HCT116 (cell line): ENCODE results near the gene SH3BP4. TPM values are rescaled to one million over a fixed set of nuclear protein-coding genes. Genes with fewer than 3 reads are reported as not detected.

Experiments used
- ATAC-seq: fragments of 200-7000 bp; cut with Tn5 transposase; 2 replicates; pipeline ENCODE4 v1.9.1; 2020; ENCODE audit warnings: mild to moderate bottlenecking, moderate library complexity
- BruUV-seq: library from RNA; stranded (reverse); fragments of 400-500 nt; replicated peaks from 2 replicates; lab custom pipeline; 2021; lab: Mats Ljungman, UMichigan
- CTCF ChIA-PET: fragments of 300-600 bp; sonication (Branson Sonifier 250); formaldehyde crosslinking; loops from one replicate; lab custom pipeline; 2021; ENCODE audit warnings: antibody characterized with exemption; lab: Charles Lee
- POLR2A ChIA-PET: fragments of 300-600, 350-600 bp; sonication (Branson Sonifier 250); formaldehyde crosslinking; loops from one replicate; lab custom pipeline; 2021; ENCODE audit warnings: antibody characterized with exemption; lab: Charles Lee
- RAD21 ChIA-PET, 2 experiments: fragments of 300-600 bp; sonication (Branson Sonifier 250); formaldehyde crosslinking; loops; one replicate each; lab custom pipeline; 2023; ENCODE audit warnings: low total read pairs in 2 of 2; ENCODE audit not compliant: uncharacterized antibody in 2 of 2, unreplicated experiment in 2 of 2, low non-redundant PET in 1 of 2; lab: Charles Lee
- DNase-seq: peaks from one replicate; pipeline ENCODE4 v3.0.0-alpha.2; 2010; ENCODE audit warnings: low read depth, low spot score
- H2AFZ ChIP-seq: fragments of 200-600 bp; shearing (Covaris generic), sonication (generic); 2 replicates; pipeline ENCODE4 v1.6.1; 2017; ENCODE audit warnings: low read depth, mixed run types, mixed read lengths, antibody characterized with exemption, low read length; ENCODE audit not compliant: poor library complexity, severe bottlenecking
- H3K27ac ChIP-seq: 2 replicates; pipeline ENCODE4 v1.5.1; 2012; ENCODE audit warnings: low read depth, low read length
- H3K27me3 ChIP-seq: fragments of 200-600 bp; sonication (generic); 2 replicates; pipeline ENCODE4 v1.6.1; 2016; ENCODE audit warnings: mixed run types, low read length, mixed read lengths; ENCODE audit not compliant: insufficient read depth
- H3K36me3 ChIP-seq, 2 experiments: fragments of 200-500 bp in 1 of 2; fragments of 200-600 bp in 1 of 2; sonication (Bioruptor generic) in 1 of 2; sonication (generic) in 1 of 2; 2 replicates each; pipeline versions ENCODE4 v1.5.1 to v1.6.1; 2014 to 2016; ENCODE audit warnings: low read length in 2 of 2, inconsistent platforms in 1 of 2, mixed read lengths in 1 of 2, mixed run types in 1 of 2; ENCODE audit not compliant: insufficient read depth in 2 of 2, control insufficient read depth in 1 of 2
- H3K4me1 ChIP-seq, 2 experiments: fragments of 200-600 bp in 1 of 2; sonication (generic) in 1 of 2; 2 replicates each; pipeline versions ENCODE4 v1.5.1 to v1.6.1; 2012 to 2017; ENCODE audit warnings: low read length in 2 of 2, inconsistent platforms in 1 of 2, mild to moderate bottlenecking in 1 of 2, mixed read lengths in 1 of 2, mixed run types in 1 of 2, moderate library complexity in 1 of 2; ENCODE audit not compliant: insufficient read depth in 2 of 2, control insufficient read depth in 1 of 2
- H3K4me2 ChIP-seq: fragments of 200-600 bp; sonication (generic); 2 replicates; pipeline ENCODE4 v1.6.1; 2017; ENCODE audit warnings: mixed run types, low read length, mixed read lengths
- H3K4me3 ChIP-seq, 2 experiments: fragments of 200-600 bp in 1 of 2; sonication (generic) in 1 of 2; replicated peaks in 1 of 2; 2 replicates each; pipeline ENCODE4 v1.5.1; 2011 to 2016; ENCODE audit warnings: low read length in 2 of 2, control low read depth in 1 of 2, low read depth in 1 of 2, mild to moderate bottlenecking in 1 of 2, mixed read lengths in 1 of 2, mixed run types in 1 of 2
- H3K79me2 ChIP-seq: fragments of 200-600 bp; sonication (generic); 2 replicates; pipeline ENCODE4 v1.6.1; 2017; ENCODE audit warnings: mild to moderate bottlenecking, mixed run types, low read length, moderate library complexity, mixed read lengths; ENCODE audit not compliant: insufficient read depth
- H3K9ac ChIP-seq: fragments of 200-600 bp; sonication (generic); 2 replicates; pipeline ENCODE4 v1.6.1; 2016; ENCODE audit warnings: low read length, mixed read lengths
- H3K9me2 ChIP-seq: fragments of 200-600 bp; sonication (generic), shearing (Covaris generic); 2 replicates; pipeline ENCODE4 v1.6.1; 2017; ENCODE audit warnings: mixed run types, mild to moderate bottlenecking, moderate library complexity; ENCODE audit not compliant: insufficient read depth
- H3K9me3 ChIP-seq, 2 experiments: fragments of 200-500 bp in 1 of 2; fragments of 200-600 bp in 1 of 2; sonication (Bioruptor generic) in 1 of 2; sonication (generic) in 1 of 2; 2 replicates each; pipeline ENCODE4 v1.6.1; 2014 to 2017; ENCODE audit warnings: low read length in 2 of 2, mixed read lengths in 2 of 2, inconsistent platforms in 1 of 2, low read depth in 1 of 2, mild to moderate bottlenecking in 1 of 2, mixed run types in 1 of 2, moderate library complexity in 1 of 2; ENCODE audit not compliant: control insufficient read depth in 1 of 2, insufficient read depth in 1 of 2
- H4K20me1 ChIP-seq: fragments of 200-600 bp; sonication (generic), shearing (Covaris generic); 2 replicates; pipeline ENCODE4 v1.6.1; 2017; ENCODE audit warnings: mixed run types, mild to moderate bottlenecking, moderate library complexity; ENCODE audit not compliant: insufficient read depth
- ELF1 ChIP-seq: IDR thresholded peaks from 2 replicates; pipeline ENCODE4 v1.6.1; 2012; ENCODE audit warnings: low read depth, borderline replicate concordance
- FOSL1 ChIP-seq: IDR thresholded peaks from 2 replicates; pipeline ENCODE4 v1.6.1; 2012; ENCODE audit warnings: low read depth
- JUND ChIP-seq: IDR thresholded peaks from 2 replicates; pipeline ENCODE4 v1.6.1; 2012
- POLR2AphosphoS5 ChIP-seq: IDR thresholded peaks from 2 replicates; pipeline ENCODE4 v1.6.1; 2011; ENCODE audit warnings: mild to moderate bottlenecking, low read depth, low read length, moderate library complexity
- RAD21 ChIP-seq: IDR thresholded peaks from 2 replicates; pipeline ENCODE4 v1.6.1; 2012; ENCODE audit warnings: low read depth, mild to moderate bottlenecking
- REST ChIP-seq: IDR thresholded peaks from 2 replicates; pipeline ENCODE4 v1.6.1; 2012; ENCODE audit warnings: low read depth
- SP1 ChIP-seq: IDR thresholded peaks from 2 replicates; pipeline ENCODE4 v1.6.1; 2012; ENCODE audit warnings: low read depth
- ZNF274 ChIP-seq: fragments of 200-500 bp; sonication (Bioruptor generic); IDR thresholded peaks from 2 replicates; pipeline ENCODE4 v1.6.1; 2014; ENCODE audit warnings: mild to moderate bottlenecking, low read depth, low read length, inconsistent platforms
- intact Hi-C: fragments of 100-400 bp; cut with micrococcal nuclease; formaldehyde crosslinking; loops from 2 replicates; pipeline ENCODE4 v1.10.0; 2022
- total RNA-seq: library from RNA; stranded (reverse); gene quantifications from one replicate; pipeline ENCODE4 v1.2.1, GENCODE V29; 2021; ENCODE audit not compliant: unreplicated experiment
- TF ChIP-seq, protein P1 (sequence below): IDR thresholded peaks from 2 replicates; pipeline ENCODE4 v1.6.1; 2012

The SH3BP4 gene
- total RNA-seq, 1 experiment from 2014 or later: 32.9 TPM

- BruUV-seq: no TSS peak
- Histone ChIP-seq H3K9me2 (no peaks in the 10 kb centered on the region), H2AFZ (no peak overlapping the region), H3K79me2 (peaks cover 58% of the 10 kb centered on the region), H3K9me3 (no peaks in the 10 kb centered on the region), H3K27me3 (no peaks in the 10 kb centered on the region), H3K27ac (no peak overlapping the region), H3K4me2 (no peak overlapping the region), H4K20me1 (no peaks in the 10 kb centered on the region), H3K4me3 (no peak overlapping the region), H3K4me1 (peaks cover 61 to 77% of the 10 kb centered on the region in 2 experiments), H3K36me3 (no peaks in the 10 kb centered on the region), H3K9ac (no peak overlapping the region)
- ChIA-PET POLR2A (no interaction called here), CTCF (no interaction called here), RAD21 (no interaction called here)
- intact Hi-C loops: no loop called here
- no peak for TF ChIP-seq ELF1
- DNase-seq (no peak), ATAC-seq (no peak)
These were observed 52.6 kb downstream of the SH3BP4 start for GRCh38 chr2:235004329-235004903.

- CTCF ChIA-PET: interaction anchor here (0.7 to 1.0 kb wide), 3 partner anchors 51 to 112 kb away, joined by 3 to 4 read pairs (median 3); no protein-coding TSS in a partner anchor
- POLR2A ChIA-PET: no interaction called here
- TF ChIP-seq REST: no peak
- TF ChIP-seq JUND: no peak
- no peak for TF ChIP-seq SP1
- no peak for TF ChIP-seq ZNF274
- TF ChIP-seq RAD21: no peak
- no peak for TF ChIP-seq FOSL1
- TF ChIP-seq, protein P1, sequence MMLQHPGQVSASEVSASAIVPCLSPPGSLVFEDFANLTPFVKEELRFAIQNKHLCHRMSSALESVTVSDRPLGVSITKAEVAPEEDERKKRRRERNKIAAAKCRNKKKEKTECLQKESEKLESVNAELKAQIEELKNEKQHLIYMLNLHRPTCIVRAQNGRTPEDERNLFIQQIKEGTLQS: no peak
- no peak for TF ChIP-seq POLR2AphosphoS5
- BruUV-seq: no TSS peak
- Histone ChIP-seq H3K4me3 (no peak overlapping the region), H3K27ac (no peak overlapping the region; the same call in 1 of the 2 replicates), H3K4me1 (peaks cover 67 to 80% of the 10 kb centered on the region in 2 experiments), H3K79me2 (peaks cover 64% of the 10 kb centered on the region), H3K36me3 (no peaks in the 10 kb centered on the region), H4K20me1 (no peaks in the 10 kb centered on the region), H3K9ac (no peak overlapping the region), H3K9me3 (no peaks in the 10 kb centered on the region), H2AFZ (no peak overlapping the region), H3K27me3 (no peaks in the 10 kb centered on the region), H3K4me2 (no peak overlapping the region), H3K9me2 (no peaks in the 10 kb centered on the region)
- intact Hi-C loops: no loop called here
- RAD21 ChIA-PET: no interaction called here
- DNase-seq: no peak
- ATAC-seq: no peak
These were observed 53.2 kb downstream of the SH3BP4 start for GRCh38 chr2:235005023-235005422.
